Neural cell (in vitro differentiated cells): Measurements from ENCODE around the gene CPXM2. TPM values are rescaled to one million over a fixed set of nuclear protein-coding genes. Genes with fewer than 3 reads are reported as not detected.

Experiments
- H2AFZ ChIP-seq: fragments of 200-600, 300-800 bp; sonication (generic), shearing (Covaris generic); 2 replicates; pipeline ENCODE4 v1.6.0; 2014; ENCODE audit warnings: low read depth, mild to moderate bottlenecking, antibody characterized with exemption, low read length, moderate library complexity
- H3F3A ChIP-seq: fragments of 200-600 bp; shearing (Covaris generic); 2 replicates; pipeline ENCODE4 v1.6.1; 2016; ENCODE audit warnings: mild to moderate bottlenecking, moderate library complexity, mixed read lengths, antibody characterized with exemption, low read length; ENCODE audit not compliant: insufficient read depth, poor library complexity, severe bottlenecking
- H3K27ac ChIP-seq: fragments of 200-600, 300-800 bp; sonication (generic), shearing (Covaris generic); 2 replicates; pipeline ENCODE4 v1.5.1; 2014; ENCODE audit warnings: mild to moderate bottlenecking, low read length, moderate library complexity
- H3K27me3 ChIP-seq: fragments of 300-800, 200-600 bp; sonication (generic), shearing (Covaris generic); 2 replicates; pipeline ENCODE4 v1.6.0; 2014; ENCODE audit warnings: mild to moderate bottlenecking, low read depth, low read length, moderate library complexity; ENCODE audit not compliant: insufficient read depth
- H3K36me3 ChIP-seq: fragments of 300-800, 200-600 bp; sonication (generic), shearing (Covaris generic); 2 replicates; pipeline ENCODE4 v1.5.1; 2014; ENCODE audit warnings: mild to moderate bottlenecking, antibody characterized with exemption, low read length, moderate library complexity; ENCODE audit not compliant: insufficient read depth
- H3K4me2 ChIP-seq: fragments of 300-800, 200-600 bp; sonication (generic), shearing (Covaris generic); 2 replicates; pipeline ENCODE4 v1.6.0; 2014; ENCODE audit warnings: mild to moderate bottlenecking, low read length
- H3K4me3 ChIP-seq: fragments of 300-800, 200-600 bp; sonication (generic), shearing (Covaris generic); 2 replicates; pipeline ENCODE4 v1.5.1; 2014; ENCODE audit warnings: mild to moderate bottlenecking, low read length, moderate library complexity
- H3K79me2 ChIP-seq: fragments of 200-600 bp; shearing (Covaris generic); replicated peaks from 2 replicates; pipeline ENCODE4 v1.6.0; 2014; ENCODE audit warnings: mild to moderate bottlenecking, low read length, moderate library complexity; ENCODE audit not compliant: insufficient read depth
- H3K9ac ChIP-seq: fragments of 300-800, 200-600 bp; sonication (generic), shearing (Covaris generic); 2 replicates; pipeline ENCODE4 v1.6.1; 2016; ENCODE audit warnings: mild to moderate bottlenecking, low read length, mixed read lengths
- H3K9me2 ChIP-seq: fragments of 200-600 bp; shearing (Covaris generic); 2 replicates; pipeline ENCODE4 v1.6.1; 2016; ENCODE audit warnings: mild to moderate bottlenecking, low read length, mixed read lengths; ENCODE audit not compliant: insufficient read depth
- H3K9me3 ChIP-seq: fragments of 200-600, 300-800 bp; sonication (generic), shearing (Covaris generic); 2 replicates; pipeline ENCODE4 v1.6.1; 2016; ENCODE audit warnings: mild to moderate bottlenecking, mixed run types, low read length, moderate library complexity, mixed read lengths
- H4K20me1 ChIP-seq: fragments of 200-600 bp; shearing (Covaris generic); 2 replicates; pipeline ENCODE4 v1.6.1; 2016; ENCODE audit warnings: mild to moderate bottlenecking, mixed run types; ENCODE audit not compliant: insufficient read depth
- EP300 ChIP-seq: fragments of 450-650 bp; conservative IDR thresholded peaks from 2 replicates; pipeline ENCODE4 v1.6.1; 2014; ENCODE audit warnings: antibody characterized with exemption, mild to moderate bottlenecking, moderate library complexity; ENCODE audit not compliant: poor library complexity, severe bottlenecking
- EZH2 ChIP-seq: fragments of 200-600, 300-800 bp; shearing (Covaris generic), sonication (generic); IDR thresholded peaks from 2 replicates; pipeline ENCODE4 v1.6.1; 2014; ENCODE audit warnings: antibody characterized with exemption, low read length, borderline replicate concordance, mild to moderate bottlenecking; ENCODE audit not compliant: insufficient read depth, poor library complexity, severe bottlenecking
- MXI1 ChIP-seq: fragments of 450-650 bp; conservative IDR thresholded peaks from 2 replicates; pipeline ENCODE4 v1.6.1; 2014; ENCODE audit warnings: antibody characterized with exemption, mild to moderate bottlenecking; ENCODE audit not compliant: poor library complexity, severe bottlenecking
- RAD21 ChIP-seq: fragments of 450-650 bp; conservative IDR thresholded peaks from 2 replicates; pipeline ENCODE4 v1.6.1; 2014; ENCODE audit warnings: antibody characterized with exemption, mild to moderate bottlenecking, moderate library complexity
- SMC3 ChIP-seq: fragments of 450-650 bp; conservative IDR thresholded peaks from 2 replicates; pipeline ENCODE4 v1.6.1; 2014; ENCODE audit warnings: antibody characterized with exemption, mild to moderate bottlenecking, moderate library complexity; ENCODE audit not compliant: poor library complexity
- TAF1 ChIP-seq: IDR thresholded peaks from 2 replicates; pipeline ENCODE4 v1.6.1; 2012; ENCODE audit warnings: low read depth
- polyA plus RNA-seq: library from polyadenylated mRNA; depleted of rRNA; stranded (reverse); fragments of >200 nt; gene quantifications from 2 replicates; pipeline ENCODE4 v1.2.3, GENCODE V29; 2014
- TF ChIP-seq, protein P1 (sequence below): fragments of 450-650 bp; IDR thresholded peaks from 2 replicates; pipeline ENCODE4 v1.5.1; 2014; ENCODE audit warnings: antibody characterized with exemption, mild to moderate bottlenecking, moderate library complexity; ENCODE audit not compliant: poor library complexity, severe bottlenecking
- TF ChIP-seq, protein P2 (sequence below): IDR thresholded peaks from 2 replicates; pipeline ENCODE4 v1.6.1; 2012; ENCODE audit warnings: borderline replicate concordance

Gene CPXM2
- polyA plus RNA-seq, 1 donor from 2014 or later, result not detected

GRCh38 chr10:123720536-123720935 is 171.1 kb downstream of the CPXM2 start:
- H3K4me3 ChIP-seq, result no peak overlapping the region
- no peak overlapping the region for H3K4me2 ChIP-seq
- H3F3A ChIP-seq, result no peaks in the 10 kb centered on the region
- H3K27me3 ChIP-seq, result no peaks in the 10 kb centered on the region
- no peak overlapping the region for H3K27ac ChIP-seq
- no peaks in the 10 kb centered on the region for H3K36me3 ChIP-seq
- H3K79me2 ChIP-seq, result no peaks in the 10 kb centered on the region
- TF ChIP-seq SMC3 (no peak), RAD21 (no peak), EP300 (no peak)
- H3K9me3 ChIP-seq, result no peaks in the 10 kb centered on the region
- no peak overlapping the region for H3K9ac ChIP-seq
- no peaks in the 10 kb centered on the region for H3K9me2 ChIP-seq
- no peaks in the 10 kb centered on the region for H4K20me1 ChIP-seq
- no peak overlapping the region for H2AFZ ChIP-seq

- Histone ChIP-seq H4K20me1 (no peaks in the 10 kb centered on the region), H3K79me2 (no peaks in the 10 kb centered on the region), H3K9me3 (no peaks in the 10 kb centered on the region), H2AFZ (no peak overlapping the region), H3K27ac (no peak overlapping the region), H3K9me2 (no peaks in the 10 kb centered on the region), H3F3A (no peaks in the 10 kb centered on the region), H3K9ac (no peak overlapping the region), H3K27me3 (no peaks in the 10 kb centered on the region), H3K36me3 (no peaks in the 10 kb centered on the region), H3K4me3 (no peak overlapping the region), H3K4me2 (no peak overlapping the region)
- TF ChIP-seq EZH2, result no peak
Measured at GRCh38 chr10:123718544-123719060, 173.0 kb downstream of the CPXM2 start.

DNA sequence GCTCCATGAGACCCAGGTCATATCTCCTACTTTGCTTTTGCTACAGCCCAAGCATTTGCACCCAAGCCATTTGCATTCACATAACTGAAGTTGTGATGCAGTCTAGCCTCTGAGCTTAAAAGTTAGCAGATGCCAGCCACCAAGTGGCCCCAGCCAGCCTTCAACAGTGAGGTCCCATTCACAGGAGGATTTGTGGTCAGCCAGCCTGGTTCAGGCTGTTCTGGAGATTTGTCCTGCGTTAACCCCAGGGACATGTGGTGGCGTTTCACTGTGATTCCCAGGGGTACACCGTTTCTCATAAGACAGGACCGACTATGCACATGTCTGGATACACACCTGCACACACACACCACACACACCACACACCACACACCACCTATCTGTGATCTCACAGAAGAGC is 174.3 kb downstream of the CPXM2 start:
- H3F3A ChIP-seq, result no peaks in the 10 kb centered on the region
- H3K9me3 ChIP-seq, result no peaks in the 10 kb centered on the region
- no peak overlapping the region for H3K4me3 ChIP-seq
- H3K36me3 ChIP-seq, result no peaks in the 10 kb centered on the region
- no peak overlapping the region for H2AFZ ChIP-seq
- H3K79me2 ChIP-seq, result no peaks in the 10 kb centered on the region
- no peaks in the 10 kb centered on the region for H3K9me2 ChIP-seq
- TF ChIP-seq TAF1, result no peak
- TF ChIP-seq EZH2, result no peak
- TF ChIP-seq, protein P1, sequence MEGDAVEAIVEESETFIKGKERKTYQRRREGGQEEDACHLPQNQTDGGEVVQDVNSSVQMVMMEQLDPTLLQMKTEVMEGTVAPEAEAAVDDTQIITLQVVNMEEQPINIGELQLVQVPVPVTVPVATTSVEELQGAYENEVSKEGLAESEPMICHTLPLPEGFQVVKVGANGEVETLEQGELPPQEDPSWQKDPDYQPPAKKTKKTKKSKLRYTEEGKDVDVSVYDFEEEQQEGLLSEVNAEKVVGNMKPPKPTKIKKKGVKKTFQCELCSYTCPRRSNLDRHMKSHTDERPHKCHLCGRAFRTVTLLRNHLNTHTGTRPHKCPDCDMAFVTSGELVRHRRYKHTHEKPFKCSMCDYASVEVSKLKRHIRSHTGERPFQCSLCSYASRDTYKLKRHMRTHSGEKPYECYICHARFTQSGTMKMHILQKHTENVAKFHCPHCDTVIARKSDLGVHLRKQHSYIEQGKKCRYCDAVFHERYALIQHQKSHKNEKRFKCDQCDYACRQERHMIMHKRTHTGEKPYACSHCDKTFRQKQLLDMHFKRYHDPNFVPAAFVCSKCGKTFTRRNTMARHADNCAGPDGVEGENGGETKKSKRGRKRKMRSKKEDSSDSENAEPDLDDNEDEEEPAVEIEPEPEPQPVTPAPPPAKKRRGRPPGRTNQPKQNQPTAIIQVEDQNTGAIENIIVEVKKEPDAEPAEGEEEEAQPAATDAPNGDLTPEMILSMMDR, result no peak
- H3K27me3 ChIP-seq, result no peaks in the 10 kb centered on the region
- H4K20me1 ChIP-seq, result no peaks in the 10 kb centered on the region
- H3K27ac ChIP-seq, result no peak overlapping the region
- H3K9ac ChIP-seq, result no peak overlapping the region
- no peak overlapping the region for H3K4me2 ChIP-seq

GRCh38 chr10:123715546-123715945 is 176.1 kb downstream of the CPXM2 start:
- H4K20me1 ChIP-seq, result no peaks in the 10 kb centered on the region
- H3K36me3 ChIP-seq, result no peaks in the 10 kb centered on the region
- no peaks in the 10 kb centered on the region for H3K79me2 ChIP-seq
- no peaks in the 10 kb centered on the region for H3K27me3 ChIP-seq
- H2AFZ ChIP-seq, result no peak overlapping the region
- no peak overlapping the region for H3K27ac ChIP-seq
- no peak overlapping the region for H3K9ac ChIP-seq
- H3K9me2 ChIP-seq, result no peaks in the 10 kb centered on the region
- H3F3A ChIP-seq, result no peaks in the 10 kb centered on the region
- no peak overlapping the region for H3K4me2 ChIP-seq
- no peaks in the 10 kb centered on the region for H3K9me3 ChIP-seq
- TF ChIP-seq, protein P1, result no peak
- TF ChIP-seq EP300 (no peak), EZH2 (no peak), MXI1 (no peak), SMC3 (no peak), TAF1 (no peak)
- TF ChIP-seq, protein P2, sequence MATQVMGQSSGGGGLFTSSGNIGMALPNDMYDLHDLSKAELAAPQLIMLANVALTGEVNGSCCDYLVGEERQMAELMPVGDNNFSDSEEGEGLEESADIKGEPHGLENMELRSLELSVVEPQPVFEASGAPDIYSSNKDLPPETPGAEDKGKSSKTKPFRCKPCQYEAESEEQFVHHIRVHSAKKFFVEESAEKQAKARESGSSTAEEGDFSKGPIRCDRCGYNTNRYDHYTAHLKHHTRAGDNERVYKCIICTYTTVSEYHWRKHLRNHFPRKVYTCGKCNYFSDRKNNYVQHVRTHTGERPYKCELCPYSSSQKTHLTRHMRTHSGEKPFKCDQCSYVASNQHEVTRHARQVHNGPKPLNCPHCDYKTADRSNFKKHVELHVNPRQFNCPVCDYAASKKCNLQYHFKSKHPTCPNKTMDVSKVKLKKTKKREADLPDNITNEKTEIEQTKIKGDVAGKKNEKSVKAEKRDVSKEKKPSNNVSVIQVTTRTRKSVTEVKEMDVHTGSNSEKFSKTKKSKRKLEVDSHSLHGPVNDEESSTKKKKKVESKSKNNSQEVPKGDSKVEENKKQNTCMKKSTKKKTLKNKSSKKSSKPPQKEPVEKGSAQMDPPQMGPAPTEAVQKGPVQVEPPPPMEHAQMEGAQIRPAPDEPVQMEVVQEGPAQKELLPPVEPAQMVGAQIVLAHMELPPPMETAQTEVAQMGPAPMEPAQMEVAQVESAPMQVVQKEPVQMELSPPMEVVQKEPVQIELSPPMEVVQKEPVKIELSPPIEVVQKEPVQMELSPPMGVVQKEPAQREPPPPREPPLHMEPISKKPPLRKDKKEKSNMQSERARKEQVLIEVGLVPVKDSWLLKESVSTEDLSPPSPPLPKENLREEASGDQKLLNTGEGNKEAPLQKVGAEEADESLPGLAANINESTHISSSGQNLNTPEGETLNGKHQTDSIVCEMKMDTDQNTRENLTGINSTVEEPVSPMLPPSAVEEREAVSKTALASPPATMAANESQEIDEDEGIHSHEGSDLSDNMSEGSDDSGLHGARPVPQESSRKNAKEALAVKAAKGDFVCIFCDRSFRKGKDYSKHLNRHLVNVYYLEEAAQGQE, result no peak
- H3K4me3 ChIP-seq, result no peak overlapping the region
